Stimulated activated CD4-positive, alpha-beta T cell treated with anti-CD3 and anti-CD28 coated beads, Interleukin-1b, Interleukin-23, amount 100 ng/mL, for 48 hours (primary cell): ENCODE measurements around the gene TMEM116.

ENCODE experiments used
- DNase-seq: peaks from one replicate; pipeline ENCODE4 v3.0.0-alpha.2; 2020

The TMEM116 gene

DNA sequence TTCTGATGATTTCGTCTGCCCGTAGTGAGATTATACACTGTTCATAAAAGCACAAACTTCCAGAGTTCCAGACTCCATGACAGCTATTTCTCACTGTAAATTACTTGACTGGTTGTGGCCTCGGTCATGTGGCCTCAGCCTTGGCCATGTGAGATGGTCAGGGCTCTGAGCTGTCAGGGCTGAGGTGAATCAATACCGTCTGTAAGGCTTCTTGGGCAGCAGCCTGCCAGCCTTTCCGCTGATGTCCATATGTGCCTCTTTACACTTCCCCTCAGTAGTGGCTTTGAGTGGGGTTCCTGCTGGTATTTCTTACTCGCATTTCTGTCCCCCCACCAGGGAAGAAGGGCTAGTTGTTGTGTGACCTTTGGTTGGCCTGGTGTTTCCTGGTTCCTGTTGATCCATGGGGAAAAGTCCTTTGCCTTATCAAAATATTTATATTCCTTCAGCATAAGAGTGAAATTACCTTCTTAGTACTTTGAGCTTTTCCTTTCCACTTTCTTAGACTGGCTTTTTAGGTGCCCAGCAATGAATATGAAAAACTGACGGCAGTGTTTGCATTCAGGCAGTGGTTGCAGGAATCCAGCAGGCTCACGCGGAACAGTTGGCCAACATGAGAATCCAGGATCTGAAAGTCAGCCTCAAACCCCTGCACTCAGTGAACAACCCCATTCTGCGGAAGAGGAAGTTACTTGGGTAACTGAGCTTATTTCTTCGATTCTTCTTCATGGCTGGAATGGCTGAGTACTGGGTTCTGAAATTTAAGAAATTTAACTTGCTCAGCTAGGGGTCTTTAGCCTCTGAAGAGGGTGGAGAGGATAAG is 124.8 kb downstream of the TMEM116 start:
- no peak for DNase-seq

- DNase-seq, result no peak
These were observed 126.1 kb downstream of the TMEM116 start for GRCh38 chr12:111886662-111887545.

GRCh38 chr12:111881716-111882115 is 131.2 kb downstream of the TMEM116 start:
- DNase-seq, result no peak
